ENCODE results near the gene ALKBH5. TPM values are rescaled to one million over a fixed set of nuclear protein-coding genes. Genes with fewer than 3 reads are reported as not detected.

Gene ALKBH5
- total RNA-seq, 1 donor from 2014 or later = 92.6 TPM

DNA sequence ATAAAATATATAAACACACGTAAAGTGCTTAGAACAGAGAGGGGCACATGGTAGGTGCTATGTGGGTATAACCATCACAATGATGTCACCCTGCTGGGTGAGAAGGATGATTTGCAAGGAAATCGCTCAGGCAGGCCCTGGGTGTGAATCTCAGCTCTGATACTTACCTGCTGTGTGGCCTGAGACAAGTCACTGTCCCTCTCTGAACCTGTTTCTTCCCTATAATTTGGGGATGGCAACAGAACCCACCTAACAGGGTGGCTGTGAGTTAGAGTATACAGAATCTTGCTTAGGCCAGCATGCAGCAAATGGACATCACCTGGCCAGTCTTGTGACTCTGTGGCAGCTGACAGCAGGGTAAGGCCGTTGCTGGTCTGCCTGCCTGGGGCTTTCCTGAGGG lies 36.6 kb upstream of the ALKBH5 start:
- Histone ChIP-seq H3K4me3 (ENCODE audit: insufficient read depth, low read depth, low read length) (no peak overlapping the region), H3K9ac (ENCODE audit: low read length) (no peak overlapping the region), H4K20me1 (ENCODE audit: insufficient read depth, low read length) (no peaks in the 10 kb centered on the region), H2AFZ (ENCODE audit: low read depth, low read length) (no peak overlapping the region), H3K27ac (ENCODE audit: low read depth, low read length) (no peak overlapping the region), H3K79me2 (ENCODE audit: insufficient read depth, low read length) (no peaks in the 10 kb centered on the region), H3K27me3 (ENCODE audit: insufficient read depth, low read length) (no peaks in the 10 kb centered on the region), H3K4me1 (ENCODE audit: insufficient read depth, low read length) (no peaks in the 10 kb centered on the region), H3K9me3 (ENCODE audit: insufficient read depth, low read depth, low read length) (no peaks in the 10 kb centered on the region), H3K4me2 (ENCODE audit: low read length) (no peak overlapping the region), H3K36me3 (ENCODE audit: insufficient read depth, low read length) (no peaks in the 10 kb centered on the region)
- Mint-ChIP-seq H3K36me3 (ENCODE audit: low read depth, unreplicated experiment) (no peaks in the 10 kb centered on the region), H3K4me3 (ENCODE audit: unreplicated experiment) (no peak overlapping the region), H3K9me3 (ENCODE audit: unreplicated experiment) (no peaks in the 10 kb centered on the region), H3K4me1 (ENCODE audit: low read depth, unreplicated experiment) (no peaks in the 10 kb centered on the region), H3K27me3 (ENCODE audit: low read depth, unreplicated experiment) (peaks cover 12% of the 10 kb centered on the region), H3K27ac (ENCODE audit: unreplicated experiment) (no peak overlapping the region)
- TF ChIP-seq, protein P1, sequence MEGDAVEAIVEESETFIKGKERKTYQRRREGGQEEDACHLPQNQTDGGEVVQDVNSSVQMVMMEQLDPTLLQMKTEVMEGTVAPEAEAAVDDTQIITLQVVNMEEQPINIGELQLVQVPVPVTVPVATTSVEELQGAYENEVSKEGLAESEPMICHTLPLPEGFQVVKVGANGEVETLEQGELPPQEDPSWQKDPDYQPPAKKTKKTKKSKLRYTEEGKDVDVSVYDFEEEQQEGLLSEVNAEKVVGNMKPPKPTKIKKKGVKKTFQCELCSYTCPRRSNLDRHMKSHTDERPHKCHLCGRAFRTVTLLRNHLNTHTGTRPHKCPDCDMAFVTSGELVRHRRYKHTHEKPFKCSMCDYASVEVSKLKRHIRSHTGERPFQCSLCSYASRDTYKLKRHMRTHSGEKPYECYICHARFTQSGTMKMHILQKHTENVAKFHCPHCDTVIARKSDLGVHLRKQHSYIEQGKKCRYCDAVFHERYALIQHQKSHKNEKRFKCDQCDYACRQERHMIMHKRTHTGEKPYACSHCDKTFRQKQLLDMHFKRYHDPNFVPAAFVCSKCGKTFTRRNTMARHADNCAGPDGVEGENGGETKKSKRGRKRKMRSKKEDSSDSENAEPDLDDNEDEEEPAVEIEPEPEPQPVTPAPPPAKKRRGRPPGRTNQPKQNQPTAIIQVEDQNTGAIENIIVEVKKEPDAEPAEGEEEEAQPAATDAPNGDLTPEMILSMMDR (IDR thresholded peaks at IDR 0.05; ENCODE audit: insufficient read depth, low read depth, low read length) = no peak
- no peak for TF ChIP-seq EZH2 (IDR thresholded peaks at IDR 0.05; ENCODE audit: insufficient read depth, low read length)
- no peak for FAIRE-seq
- DNase-seq (ENCODE audit: low read depth) = no peak

DNA sequence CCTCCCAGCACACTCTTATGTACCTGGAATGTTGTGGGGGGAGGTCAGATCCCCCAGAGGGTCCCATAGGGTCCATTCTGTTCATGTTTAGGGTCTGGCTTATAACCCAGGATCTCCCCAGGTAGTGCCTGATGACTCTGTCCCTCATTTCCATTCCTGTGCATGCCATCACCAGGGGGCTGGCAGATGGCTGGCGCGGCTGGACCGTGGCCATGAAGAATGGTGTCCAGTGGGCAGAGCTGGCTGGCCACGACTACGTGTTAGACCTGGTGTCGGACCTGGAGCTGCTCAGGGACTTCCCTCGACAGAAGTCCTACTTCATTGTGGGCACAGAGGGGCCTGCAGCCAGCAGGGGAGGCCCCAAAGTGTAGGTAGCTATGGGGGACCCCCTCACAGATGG lies 35.0 kb upstream of the ALKBH5 start:
- FAIRE-seq = no peak
- H3K4me3 Mint-ChIP-seq (ENCODE audit: unreplicated experiment) = no peak overlapping the region

DNA sequence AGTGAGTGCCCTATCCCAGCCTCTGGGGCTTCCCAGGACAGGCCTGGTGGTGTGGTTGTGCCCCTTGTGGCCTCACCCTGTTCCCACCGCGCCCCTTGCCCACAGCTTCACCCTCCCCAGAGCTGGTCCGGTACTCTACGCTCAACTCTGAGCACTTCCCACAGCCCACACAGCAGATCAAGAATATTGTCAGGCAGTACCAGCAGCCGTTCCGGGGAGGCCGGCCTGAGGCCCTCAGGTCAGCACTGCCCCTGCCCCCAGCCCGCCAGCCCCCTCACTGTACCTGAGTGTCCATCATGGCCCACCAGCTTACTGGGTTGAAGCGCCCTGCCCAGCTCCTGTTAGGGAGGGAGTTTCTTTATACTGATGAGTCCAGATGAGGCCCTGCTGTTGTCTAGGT lies 32.3 kb upstream of the ALKBH5 start:
- Histone ChIP-seq H3K4me3 (ENCODE audit: insufficient read depth, low read depth, low read length) (no peak overlapping the region), H2AFZ (ENCODE audit: low read depth, low read length) (no peak overlapping the region), H4K20me1 (ENCODE audit: insufficient read depth, low read length) (no peaks in the 10 kb centered on the region), H3K4me1 (ENCODE audit: insufficient read depth, low read length) (peaks cover 4% of the 10 kb centered on the region), H3K4me2 (ENCODE audit: low read length) (no peak overlapping the region), H3K9me3 (ENCODE audit: insufficient read depth, low read depth, low read length) (no peaks in the 10 kb centered on the region), H3K27ac (ENCODE audit: low read depth, low read length) (no peak overlapping the region), H3K9ac (ENCODE audit: low read length) (no peak overlapping the region), H3K27me3 (ENCODE audit: insufficient read depth, low read length) (no peaks in the 10 kb centered on the region), H3K79me2 (ENCODE audit: insufficient read depth, low read length) (no peaks in the 10 kb centered on the region), H3K36me3 (ENCODE audit: insufficient read depth, low read length) (no peaks in the 10 kb centered on the region)
- no peak for TF ChIP-seq EZH2 (IDR thresholded peaks at IDR 0.05; ENCODE audit: insufficient read depth, low read length)
- TF ChIP-seq, protein P1 (IDR thresholded peaks at IDR 0.05; ENCODE audit: insufficient read depth, low read depth, low read length) = no peak
- no peak overlapping the region for H3K4me3 Mint-ChIP-seq (ENCODE audit: unreplicated experiment)
- H3K27ac Mint-ChIP-seq (ENCODE audit: unreplicated experiment) = no peak overlapping the region
- FAIRE-seq = no peak
- no peak for DNase-seq (ENCODE audit: low read depth)
- peaks cover 21% of the 10 kb centered on the region for H3K27me3 Mint-ChIP-seq (ENCODE audit: low read depth, unreplicated experiment)
- peaks cover 2% of the 10 kb centered on the region for H3K4me1 Mint-ChIP-seq (ENCODE audit: low read depth, unreplicated experiment)
- no peaks in the 10 kb centered on the region for H3K9me3 Mint-ChIP-seq (ENCODE audit: unreplicated experiment)
- H3K36me3 Mint-ChIP-seq (ENCODE audit: low read depth, unreplicated experiment) = no peaks in the 10 kb centered on the region

More for the DNA sequence above, 35.0 kb upstream of the ALKBH5 start:
- H3K27ac ChIP-seq (ENCODE audit: low read depth, low read length) = no peak overlapping the region
- no peaks in the 10 kb centered on the region for H3K27me3 ChIP-seq (ENCODE audit: insufficient read depth, low read length)
- H3K79me2 ChIP-seq (ENCODE audit: insufficient read depth, low read length) = no peaks in the 10 kb centered on the region
- no peaks in the 10 kb centered on the region for H3K9me3 ChIP-seq (ENCODE audit: insufficient read depth, low read depth, low read length)
- H4K20me1 ChIP-seq (ENCODE audit: insufficient read depth, low read length) = no peaks in the 10 kb centered on the region
- TF ChIP-seq EZH2 (IDR thresholded peaks at IDR 0.05; ENCODE audit: insufficient read depth, low read length) = no peak
- TF ChIP-seq, protein P1 (IDR thresholded peaks at IDR 0.05; ENCODE audit: insufficient read depth, low read depth, low read length) = no peak
- H3K4me1 ChIP-seq (ENCODE audit: insufficient read depth, low read length) = peaks cover 4% of the 10 kb centered on the region
- peaks cover 16% of the 10 kb centered on the region for H3K27me3 Mint-ChIP-seq (ENCODE audit: low read depth, unreplicated experiment)
- H3K36me3 ChIP-seq (ENCODE audit: insufficient read depth, low read length) = no peaks in the 10 kb centered on the region
- no peak overlapping the region for H3K9ac ChIP-seq (ENCODE audit: low read length)
- H2AFZ ChIP-seq (ENCODE audit: low read depth, low read length) = no peak overlapping the region
- no peak overlapping the region for H3K27ac Mint-ChIP-seq (ENCODE audit: unreplicated experiment)
- no peak overlapping the region for H3K4me2 ChIP-seq (ENCODE audit: low read length)
- H3K36me3 Mint-ChIP-seq (ENCODE audit: low read depth, unreplicated experiment) = no peaks in the 10 kb centered on the region
- no peaks in the 10 kb centered on the region for H3K9me3 Mint-ChIP-seq (ENCODE audit: unreplicated experiment)
- H3K4me3 ChIP-seq (ENCODE audit: insufficient read depth, low read depth, low read length) = no peak overlapping the region
- no peaks in the 10 kb centered on the region for H3K4me1 Mint-ChIP-seq (ENCODE audit: low read depth, unreplicated experiment)
- no peak for DNase-seq (ENCODE audit: low read depth)
